Measurements from ENCODE around the gene CDH22.

CDH22 gene

GRCh38 chr20:46139908-46140482, 168.3 kb downstream of the CDH22 start:
- no peak for DNase-seq (ENCODE audit: low spot score)

GRCh38 chr20:46139266-46139889, 168.9 kb downstream of the CDH22 start:
- DNase-seq (ENCODE audit: low spot score), result no peak

GRCh38 chr20:46137816-46138215, 170.5 kb downstream of the CDH22 start:
- no peak for DNase-seq (ENCODE audit: low spot score)

GRCh38 chr20:46135856-46136633, 172.3 kb downstream of the CDH22 start:
- DNase-seq (ENCODE audit: low spot score), result no peak

GRCh38 chr20:46134716-46135115, 173.6 kb downstream of the CDH22 start:
- no peak for DNase-seq (ENCODE audit: low spot score)

- no peak for DNase-seq (ENCODE audit: low spot score)
Measured at GRCh38 chr20:46133886-46134654, 174.2 kb downstream of the CDH22 start.

- DNase-seq (ENCODE audit: low spot score), result peak; percentile 73
Measured at GRCh38 chr20:46132705-46133120, 175.6 kb downstream of the CDH22 start.

GRCh38 chr20:46131396-46131795, 176.9 kb downstream of the CDH22 start:
- DNase-seq (ENCODE audit: low spot score), result no peak

- DNase-seq (ENCODE audit: low spot score), result no peak
Measured at GRCh38 chr20:46130534-46130933, 177.8 kb downstream of the CDH22 start.

- DNase-seq (ENCODE audit: low spot score), result no peak
Measured at GRCh38 chr20:46129955-46130481, 178.3 kb downstream of the CDH22 start.

GRCh38 chr20:46128310-46129151, 179.8 kb downstream of the CDH22 start:
- DNase-seq (ENCODE audit: low spot score), result no peak

- no peak for DNase-seq (ENCODE audit: low spot score)
Measured at GRCh38 chr20:46127396-46128010, 180.8 kb downstream of the CDH22 start.

GRCh38 chr20:46126440-46127056, 181.8 kb downstream of the CDH22 start:
- DNase-seq (ENCODE audit: low spot score), result no peak
